ENCODE measurements around the gene PLA2G4F. TPM values are rescaled to one million over a fixed set of nuclear protein-coding genes. Genes with fewer than 3 reads are reported as not detected.

PLA2G4F gene
- total RNA-seq, 4 donors from 2014 or later = 0.16 to 0.67 TPM; not detected in 2

DNA sequence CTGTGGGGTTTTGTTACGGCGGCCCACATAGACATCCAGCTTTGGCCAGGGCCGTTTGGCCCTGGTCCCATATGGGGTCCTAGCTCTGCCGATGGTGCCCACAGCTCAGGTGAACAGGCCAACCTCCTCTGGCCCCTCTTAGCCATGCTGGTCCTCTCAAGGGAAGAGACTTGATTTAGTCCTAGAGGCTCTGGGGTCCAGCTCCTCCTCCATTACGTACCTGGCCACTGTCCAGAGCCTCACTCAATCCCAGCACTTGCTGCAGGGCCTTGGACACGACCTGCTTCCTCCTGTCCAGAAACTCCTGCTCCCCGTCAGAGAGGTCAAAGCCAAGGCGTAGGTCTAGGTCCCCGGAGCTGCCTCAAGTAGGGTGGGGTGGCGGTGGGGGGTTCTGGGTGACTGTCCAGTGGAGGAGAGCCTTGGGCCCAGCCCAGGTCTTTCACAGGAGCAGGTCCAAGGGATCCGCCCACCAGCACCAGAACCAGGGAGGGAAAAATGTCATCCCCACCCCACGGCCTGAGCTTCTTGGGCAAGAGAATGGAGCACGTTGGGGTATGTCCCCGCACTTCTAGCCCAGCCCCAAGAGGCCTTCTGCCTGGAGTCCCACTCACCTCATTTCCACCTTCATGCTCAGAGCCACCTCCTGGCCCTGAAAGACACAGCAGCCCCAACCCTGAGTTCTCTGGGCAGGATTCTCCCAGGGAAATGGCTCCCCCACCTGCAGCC, 6.8 kb downstream of the PLA2G4F start:
- Histone ChIP-seq H3K4me1 (no peaks in the 10 kb centered on the region), H3K27ac (no peak overlapping the region), H3K4me3 (no peak overlapping the region), H3K9me3 (no peaks in the 10 kb centered on the region), H3K36me3 (no peaks in the 10 kb centered on the region), H3K27me3 (peaks cover 10% of the 10 kb centered on the region)
- TF ChIP-seq EP300 (IDR thresholded peaks at IDR 0.05) = no peak
- TF ChIP-seq POLR2AphosphoS5 (IDR thresholded peaks at IDR 0.05) = no peak
- no peak for TF ChIP-seq POLR2A (IDR thresholded peaks at IDR 0.05)
- ATAC-seq = no peak
- 78% methylated on average over 5 of the region's 14 CpGs; no CpG with 5 or more reads in 1 of the 2 donors for WGBS, 2 donors (ENCODE audit: low coverage in 1 of 2)

DNA sequence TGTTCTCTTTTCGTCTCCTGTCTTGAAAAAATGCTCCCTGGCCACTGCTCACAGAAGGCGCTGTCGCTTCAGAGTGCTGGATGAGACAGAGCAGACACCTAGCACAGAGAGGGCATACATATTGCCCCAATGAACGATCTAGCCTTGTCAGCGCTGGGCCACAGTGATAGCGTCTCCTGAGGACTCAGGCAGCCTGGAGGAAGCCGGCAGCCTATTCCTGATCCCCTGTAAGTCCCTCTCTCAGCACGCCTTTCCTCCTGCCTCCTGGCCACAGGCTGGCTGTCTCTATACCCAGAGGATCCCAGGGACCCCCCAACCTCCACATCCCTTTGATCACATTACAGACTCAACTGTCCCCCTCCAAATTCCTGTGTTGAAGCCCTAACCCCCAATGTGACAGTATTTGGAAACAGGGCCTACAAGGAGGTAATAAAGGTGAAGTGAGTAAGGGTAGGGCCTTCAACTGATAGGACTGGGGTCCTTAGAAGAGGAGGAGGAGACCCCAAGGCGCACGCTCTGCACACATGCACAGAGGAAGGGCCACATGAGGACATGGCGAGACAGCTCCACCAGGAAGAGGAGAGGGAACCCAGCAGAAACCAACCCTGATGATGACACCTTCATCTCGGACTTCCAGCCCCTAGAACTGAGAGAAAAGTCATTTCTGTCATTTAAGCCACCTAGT, 7.5 kb downstream of the PLA2G4F start:
- no peaks in the 10 kb centered on the region for H3K36me3 ChIP-seq
- TF ChIP-seq POLR2A (IDR thresholded peaks at IDR 0.05) (no peak), POLR2AphosphoS5 (IDR thresholded peaks at IDR 0.05) (no peak), EP300 (IDR thresholded peaks at IDR 0.05) (no peak)
- TF ChIP-seq, protein P1, sequence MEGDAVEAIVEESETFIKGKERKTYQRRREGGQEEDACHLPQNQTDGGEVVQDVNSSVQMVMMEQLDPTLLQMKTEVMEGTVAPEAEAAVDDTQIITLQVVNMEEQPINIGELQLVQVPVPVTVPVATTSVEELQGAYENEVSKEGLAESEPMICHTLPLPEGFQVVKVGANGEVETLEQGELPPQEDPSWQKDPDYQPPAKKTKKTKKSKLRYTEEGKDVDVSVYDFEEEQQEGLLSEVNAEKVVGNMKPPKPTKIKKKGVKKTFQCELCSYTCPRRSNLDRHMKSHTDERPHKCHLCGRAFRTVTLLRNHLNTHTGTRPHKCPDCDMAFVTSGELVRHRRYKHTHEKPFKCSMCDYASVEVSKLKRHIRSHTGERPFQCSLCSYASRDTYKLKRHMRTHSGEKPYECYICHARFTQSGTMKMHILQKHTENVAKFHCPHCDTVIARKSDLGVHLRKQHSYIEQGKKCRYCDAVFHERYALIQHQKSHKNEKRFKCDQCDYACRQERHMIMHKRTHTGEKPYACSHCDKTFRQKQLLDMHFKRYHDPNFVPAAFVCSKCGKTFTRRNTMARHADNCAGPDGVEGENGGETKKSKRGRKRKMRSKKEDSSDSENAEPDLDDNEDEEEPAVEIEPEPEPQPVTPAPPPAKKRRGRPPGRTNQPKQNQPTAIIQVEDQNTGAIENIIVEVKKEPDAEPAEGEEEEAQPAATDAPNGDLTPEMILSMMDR (IDR thresholded peaks at IDR 0.05) = no peak
- H3K9me3 ChIP-seq = no peaks in the 10 kb centered on the region
- WGBS, 2 donors (ENCODE audit: low coverage in 1 of 2) = 68% methylated on average over 6 of the region's 12 CpGs; no CpG with 5 or more reads in 1 of the 2 donors
- no peak for ATAC-seq
- H3K27me3 ChIP-seq = peaks cover 16% of the 10 kb centered on the region
- no peaks in the 10 kb centered on the region for H3K4me1 ChIP-seq
- no peak overlapping the region for H3K27ac ChIP-seq
- H3K4me3 ChIP-seq = no peak overlapping the region

DNA sequence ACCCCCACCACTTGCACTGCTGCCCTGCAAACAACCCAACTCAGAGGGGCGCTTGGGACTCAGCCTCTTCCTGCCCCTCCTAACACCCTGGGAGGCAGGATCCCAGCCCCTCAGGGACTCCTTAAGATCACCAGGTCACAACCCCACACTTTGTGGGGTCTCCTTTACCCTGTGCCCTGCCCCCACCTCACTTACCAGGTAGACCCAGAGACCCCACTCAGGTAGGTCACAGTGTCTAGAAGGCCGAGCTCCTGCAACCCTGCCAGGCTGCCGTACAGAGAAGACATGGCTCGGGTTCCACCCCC, 9.1 kb downstream of the PLA2G4F start:
- Histone ChIP-seq H3K36me3 (no peaks in the 10 kb centered on the region), H3K27me3 (peaks cover 17% of the 10 kb centered on the region), H3K9me3 (no peaks in the 10 kb centered on the region), H3K4me3 (no peak overlapping the region), H3K27ac (no peak overlapping the region), H3K4me1 (no peaks in the 10 kb centered on the region)
- no peak for ATAC-seq
- WGBS, 2 donors (ENCODE audit: low coverage in 1 of 2) = no CpG with 5 or more reads among the region's 4 CpGs
- TF ChIP-seq EP300 (IDR thresholded peaks at IDR 0.05) (no peak), POLR2AphosphoS5 (IDR thresholded peaks at IDR 0.05) (no peak), POLR2A (IDR thresholded peaks at IDR 0.05) (no peak)
- TF ChIP-seq, protein P1 (IDR thresholded peaks at IDR 0.05) = no peak

DNA sequence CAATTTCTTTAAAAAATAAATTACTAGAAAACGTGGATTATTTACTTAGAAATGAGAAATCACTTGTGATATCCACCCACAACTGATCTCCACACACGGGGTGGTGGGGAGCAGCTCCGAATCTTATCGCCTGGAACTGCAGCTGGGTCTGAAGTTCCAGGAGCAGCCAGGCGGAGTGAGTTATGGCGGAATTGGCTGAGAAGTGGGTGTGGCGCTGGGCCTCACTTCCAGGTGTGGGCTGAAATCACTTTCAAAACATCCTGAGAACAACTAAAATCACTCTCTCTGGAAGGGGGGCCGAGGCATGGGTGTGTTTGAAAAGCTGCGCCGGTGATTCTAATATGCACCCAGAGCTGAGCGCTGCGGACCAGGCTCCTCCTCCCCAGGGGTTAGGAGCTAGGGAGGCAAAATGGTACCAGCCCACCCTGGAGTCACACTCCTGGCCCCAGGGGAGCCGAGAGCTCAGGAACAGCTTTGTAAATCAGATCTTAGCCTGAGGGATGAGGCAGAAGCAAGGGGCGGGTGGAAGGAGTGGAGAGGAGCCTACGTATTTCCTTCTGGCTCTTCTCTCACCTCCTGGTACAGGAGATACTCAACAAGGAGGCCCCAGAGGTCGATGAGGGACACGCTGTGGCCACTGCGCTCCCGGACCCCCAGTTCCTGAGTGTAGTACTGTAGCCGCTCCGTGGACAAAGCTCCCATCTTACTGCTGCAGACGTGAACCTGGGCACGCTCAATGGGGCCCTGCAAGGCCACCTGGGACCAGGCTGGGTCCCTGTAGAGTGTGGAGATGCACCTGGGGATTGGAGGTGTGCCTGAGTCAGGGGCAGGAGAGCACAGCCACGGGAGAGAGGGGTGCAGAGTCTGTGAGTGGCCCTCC, 9.6 kb downstream of the PLA2G4F start:
- Histone ChIP-seq H3K9me3 (no peaks in the 10 kb centered on the region), H3K36me3 (no peaks in the 10 kb centered on the region), H3K27me3 (peaks cover 17% of the 10 kb centered on the region), H3K4me3 (no peak overlapping the region), H3K27ac (no peak overlapping the region), H3K4me1 (no peaks in the 10 kb centered on the region)
- no peak for ATAC-seq
- TF ChIP-seq, protein P1 (IDR thresholded peaks at IDR 0.05) = no peak
- TF ChIP-seq EP300 (IDR thresholded peaks at IDR 0.05) (no peak), POLR2AphosphoS5 (IDR thresholded peaks at IDR 0.05) (no peak), POLR2A (IDR thresholded peaks at IDR 0.05) (no peak)
- WGBS, 2 donors (ENCODE audit: low coverage in 1 of 2) = 54 to 70% methylated on average over 5 to 9 of the region's 24 CpGs

Measured in gastroesophageal sphincter (tissue), 4 donors.